Stomach (tissue), 4 donors: Measurements from ENCODE around the gene CD3D.

ENCODE experiments used
- POLR2A ChIP-seq, 4 donors: fragments of 450-650 bp; IDR thresholded peaks; one replicate each; pipeline ENCODE4 v1.6.1; 2016; ENCODE audit warnings: antibody characterized with exemption in 4 of 4, control low read depth in 2 of 4, mild to moderate bottlenecking in 1 of 4, moderate library complexity in 1 of 4
- POLR2AphosphoS5 ChIP-seq, 3 donors: sonication (generic); formaldehyde crosslinking; IDR thresholded peaks; one replicate each; pipeline ENCODE4 v1.6.1; 2016; ENCODE audit warnings: antibody characterized with exemption in 3 of 3
- TF ChIP-seq, protein P1 (sequence below), 7 experiments: fragments of 450-650 bp in 4 of 7; fragments of 200-600 bp in 3 of 7; sonication (generic) in 3 of 7; IDR thresholded peaks; one replicate each; pipeline ENCODE4 v1.5.1; 2016 to 2019; ENCODE audit warnings: antibody characterized with exemption in 7 of 7, control low read depth in 2 of 7, mild to moderate bottlenecking in 1 of 7

DNA sequence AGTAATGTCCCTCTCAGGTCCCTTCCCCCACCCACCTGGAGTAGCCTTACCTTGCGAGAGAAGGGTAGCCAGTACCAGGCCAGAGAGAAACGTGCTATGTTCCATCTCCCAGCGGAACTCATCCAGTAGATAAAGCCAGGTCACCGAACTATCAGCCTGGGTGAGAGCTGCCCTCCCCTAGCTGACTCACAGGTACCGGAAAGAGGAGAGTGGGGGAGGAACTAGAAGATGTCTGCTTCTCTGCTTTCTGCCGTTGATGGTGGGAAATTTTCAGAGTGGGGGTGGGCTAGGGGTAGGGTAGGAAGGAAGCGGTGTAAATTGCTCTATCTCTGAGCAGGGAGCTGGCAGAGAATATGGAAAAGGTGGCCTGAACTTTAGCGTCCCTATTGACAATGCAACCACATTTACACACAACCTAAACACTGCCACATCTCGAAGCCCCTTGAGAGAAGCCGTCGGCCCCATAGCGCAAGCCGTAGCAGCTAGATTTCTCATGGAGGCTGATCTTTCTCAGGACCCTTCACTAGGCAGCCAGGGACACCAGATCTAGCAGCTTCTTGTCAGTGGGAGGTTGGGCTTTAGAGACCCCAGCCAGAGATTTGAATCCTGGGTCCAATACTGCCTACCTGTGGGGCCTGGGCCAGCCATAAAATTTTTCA is at the start of gene CD3D:
- no peak for TF ChIP-seq POLR2AphosphoS5 (IDR thresholded peaks at IDR 0.05)
- TF ChIP-seq, protein P1, sequence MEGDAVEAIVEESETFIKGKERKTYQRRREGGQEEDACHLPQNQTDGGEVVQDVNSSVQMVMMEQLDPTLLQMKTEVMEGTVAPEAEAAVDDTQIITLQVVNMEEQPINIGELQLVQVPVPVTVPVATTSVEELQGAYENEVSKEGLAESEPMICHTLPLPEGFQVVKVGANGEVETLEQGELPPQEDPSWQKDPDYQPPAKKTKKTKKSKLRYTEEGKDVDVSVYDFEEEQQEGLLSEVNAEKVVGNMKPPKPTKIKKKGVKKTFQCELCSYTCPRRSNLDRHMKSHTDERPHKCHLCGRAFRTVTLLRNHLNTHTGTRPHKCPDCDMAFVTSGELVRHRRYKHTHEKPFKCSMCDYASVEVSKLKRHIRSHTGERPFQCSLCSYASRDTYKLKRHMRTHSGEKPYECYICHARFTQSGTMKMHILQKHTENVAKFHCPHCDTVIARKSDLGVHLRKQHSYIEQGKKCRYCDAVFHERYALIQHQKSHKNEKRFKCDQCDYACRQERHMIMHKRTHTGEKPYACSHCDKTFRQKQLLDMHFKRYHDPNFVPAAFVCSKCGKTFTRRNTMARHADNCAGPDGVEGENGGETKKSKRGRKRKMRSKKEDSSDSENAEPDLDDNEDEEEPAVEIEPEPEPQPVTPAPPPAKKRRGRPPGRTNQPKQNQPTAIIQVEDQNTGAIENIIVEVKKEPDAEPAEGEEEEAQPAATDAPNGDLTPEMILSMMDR (IDR thresholded peaks at IDR 0.05) = no peak
- no peak for TF ChIP-seq POLR2A (IDR thresholded peaks at IDR 0.05)
